ENCODE data around the gene BEND5.

BEND5 gene

DNA sequence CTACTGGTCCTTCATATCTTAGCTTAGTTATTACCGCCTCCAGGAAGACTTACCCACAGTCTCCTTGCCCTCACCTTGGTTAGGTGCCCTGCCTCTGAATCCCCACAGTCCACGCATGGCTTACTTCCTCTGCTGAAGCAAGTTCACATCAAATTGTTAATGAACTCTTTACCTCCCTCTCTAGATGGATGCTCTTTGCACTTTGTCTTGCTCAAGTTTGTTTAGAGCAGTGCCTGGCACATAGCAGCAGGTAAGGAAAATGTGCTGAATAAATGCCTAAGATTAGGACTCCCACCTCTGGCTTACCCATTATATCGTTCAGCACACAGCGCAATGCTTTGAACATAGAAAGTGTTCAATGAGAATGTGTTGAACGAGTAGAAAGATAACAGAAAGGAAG is 90.5 kb downstream of the BEND5 start:
- Mint-ChIP-seq H3K4me3 (no peak overlapping the region), H3K36me3 (no peaks in the 10 kb centered on the region), H3K4me1 (no peaks in the 10 kb centered on the region), H3K27ac (no peak overlapping the region), H3K9me3 (no peaks in the 10 kb centered on the region)
- DNase-seq (ENCODE audit: low spot score in 2 of 2) (no peak), ATAC-seq (no peak)

DNA sequence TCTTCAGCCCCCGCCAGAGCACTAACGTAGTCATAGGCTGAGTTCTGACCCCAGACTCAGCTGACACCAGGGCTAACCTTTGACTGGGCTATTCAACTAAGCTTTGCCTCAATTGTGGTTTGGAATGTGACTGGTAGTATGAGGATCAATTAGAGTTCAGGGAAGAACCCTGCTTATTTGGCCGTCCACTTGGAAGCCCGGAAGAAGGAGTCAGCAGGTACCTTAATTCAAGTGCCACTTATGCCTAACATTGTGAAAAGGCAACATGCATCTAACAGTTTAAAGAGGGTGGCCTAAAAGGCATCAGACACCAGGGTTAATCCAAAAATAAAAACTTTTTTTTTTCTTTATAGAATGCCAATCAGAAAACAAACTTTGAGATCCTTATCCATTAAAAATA is 92.3 kb downstream of the BEND5 start:
- Mint-ChIP-seq H3K27ac (no peak overlapping the region), H3K36me3 (no peaks in the 10 kb centered on the region), H3K4me3 (no peak overlapping the region), H3K4me1 (no peaks in the 10 kb centered on the region), H3K9me3 (no peaks in the 10 kb centered on the region)
- ATAC-seq = no peak
- DNase-seq (ENCODE audit: low spot score in 2 of 2) = no peak

GRCh38 chr1:48683839-48684238 is 92.9 kb downstream of the BEND5 start:
- DNase-seq (ENCODE audit: low spot score in 2 of 2) = no peak
- no peak for ATAC-seq
- Mint-ChIP-seq H3K36me3 (no peaks in the 10 kb centered on the region), H3K4me3 (no peak overlapping the region), H3K4me1 (no peaks in the 10 kb centered on the region), H3K27ac (no peak overlapping the region), H3K9me3 (no peaks in the 10 kb centered on the region)

DNA sequence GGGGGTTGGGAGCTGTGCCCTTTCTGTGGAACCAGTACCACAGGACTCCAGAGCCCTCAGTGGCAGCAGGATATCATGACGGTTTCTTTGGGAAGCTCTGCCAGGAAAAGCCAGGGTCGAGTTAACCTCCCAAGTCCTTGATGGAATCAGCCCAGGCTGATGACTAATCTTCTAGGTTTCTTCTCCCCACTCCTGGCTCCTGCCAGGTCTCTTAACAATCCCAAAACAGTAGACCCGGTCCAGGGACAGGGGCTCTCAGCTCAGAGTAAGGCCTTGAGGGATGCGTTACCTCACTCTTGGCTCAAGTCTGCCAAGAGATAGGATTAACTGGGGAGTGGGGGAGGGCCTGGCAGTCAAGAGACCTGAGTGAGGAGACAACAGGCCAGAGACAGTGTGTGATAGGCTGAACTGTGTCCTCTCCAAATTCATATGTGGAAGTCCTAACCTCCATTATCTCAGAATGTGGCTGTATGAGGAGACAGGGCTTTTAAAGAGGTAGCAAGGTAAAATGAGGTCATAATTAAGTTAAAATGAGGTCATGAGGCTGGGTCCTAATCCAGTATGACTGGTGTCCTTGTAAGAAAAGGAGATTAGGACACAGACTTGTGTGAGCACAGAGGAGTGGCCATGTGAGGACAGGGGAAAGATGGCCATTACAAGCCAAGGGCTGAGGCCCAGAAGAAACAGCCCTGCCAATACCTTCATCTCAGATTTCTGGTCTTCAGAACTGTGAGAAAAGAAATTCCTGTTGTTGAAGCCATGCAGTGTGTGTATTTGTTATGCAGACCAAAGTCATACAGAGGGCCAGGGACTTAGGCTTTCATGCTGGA is 95.0 kb downstream of the BEND5 start:
- DNase-seq (ENCODE audit: low spot score in 2 of 2) = no peak
- Mint-ChIP-seq H3K4me3 (no peak overlapping the region), H3K36me3 (no peaks in the 10 kb centered on the region), H3K4me1 (no peaks in the 10 kb centered on the region), H3K27ac (no peak overlapping the region), H3K9me3 (no peaks in the 10 kb centered on the region)
- ATAC-seq = no peak

DNA sequence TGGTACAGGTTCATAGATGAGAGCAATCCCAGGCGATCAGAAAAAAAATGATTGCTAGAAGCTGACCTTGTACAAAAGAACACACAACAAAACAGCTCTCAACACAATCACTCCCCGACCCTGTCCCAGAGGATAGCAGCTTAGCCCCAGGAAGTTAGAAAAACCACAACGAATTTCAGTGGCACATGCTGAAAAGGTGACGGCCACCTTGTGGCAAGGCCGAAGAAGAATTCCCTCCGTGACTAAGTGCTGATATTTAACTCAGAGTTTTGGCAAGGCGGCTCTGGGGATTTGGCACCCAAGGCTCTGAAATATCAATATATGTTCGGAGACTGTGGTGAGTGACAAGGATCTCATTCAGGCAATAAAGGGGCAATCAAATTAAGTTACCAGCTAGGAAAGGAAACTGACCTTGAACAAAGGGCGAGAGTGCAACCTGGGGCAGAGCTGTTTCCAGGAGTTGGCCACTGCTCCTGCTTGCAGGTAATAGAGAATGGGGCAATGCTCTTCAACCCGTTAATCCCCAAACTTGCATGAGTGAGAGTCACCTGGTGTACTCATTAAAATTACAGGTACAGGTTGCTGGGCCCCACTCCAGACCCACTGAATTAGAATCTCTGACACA is 96.2 kb downstream of the BEND5 start:
- Mint-ChIP-seq H3K4me1 (no peaks in the 10 kb centered on the region), H3K4me3 (no peak overlapping the region)
- no peak for ATAC-seq

GRCh38 chr1:48679859-48680258 is 96.8 kb downstream of the BEND5 start:
- H3K4me3 Mint-ChIP-seq = no peak overlapping the region
- H3K36me3 Mint-ChIP-seq = no peaks in the 10 kb centered on the region
- no peak overlapping the region for H3K27ac Mint-ChIP-seq
- H3K9me3 Mint-ChIP-seq = no peaks in the 10 kb centered on the region
- ATAC-seq (no peak), DNase-seq (ENCODE audit: low spot score in 2 of 2) (no peak)
- no peaks in the 10 kb centered on the region for H3K4me1 Mint-ChIP-seq

More for the DNA sequence above, 96.2 kb downstream of the BEND5 start:
- Mint-ChIP-seq H3K36me3 (no peaks in the 10 kb centered on the region), H3K27ac (no peak overlapping the region), H3K9me3 (no peaks in the 10 kb centered on the region)
- DNase-seq (ENCODE audit: low spot score in 2 of 2) = no peak

- H3K27ac Mint-ChIP-seq = no peak overlapping the region
- DNase-seq (ENCODE audit: low spot score in 2 of 2) (no peak), ATAC-seq (no peak)
- no peak overlapping the region for H3K4me3 Mint-ChIP-seq
- no peaks in the 10 kb centered on the region for H3K4me1 Mint-ChIP-seq
- H3K9me3 Mint-ChIP-seq = no peaks in the 10 kb centered on the region
- H3K36me3 Mint-ChIP-seq = no peaks in the 10 kb centered on the region
These were observed 97.8 kb downstream of the BEND5 start for GRCh38 chr1:48678710-48679505.

Data from stimulated activated effector memory CD8-positive, alpha-beta T cell treated with anti-CD3 and anti-CD28 coated beads, Interleukin-12 subunit alpha, Interleukin-12 subunit beta, amount 100 ng/mL, for 72 hours (primary cell).